GM21515 (cell line): ENCODE data around the gene ABHD11.

Experiments
- ATAC-seq: cut with Tn5 transposase; IDR thresholded peaks from one replicate; pipeline ENCODE4 v1.9.1; 2021; ENCODE audit not compliant: unreplicated experiment

ABHD11 gene

GRCh38 chr7:73702226-73702625 is 36.4 kb downstream of the ABHD11 start:
- ATAC-seq: no peak

GRCh38 chr7:73701357-73701995 is 37.1 kb downstream of the ABHD11 start:
- ATAC-seq: no peak

GRCh38 chr7:73700581-73701134 is 37.9 kb downstream of the ABHD11 start:
- no peak for ATAC-seq

GRCh38 chr7:73700069-73700423 is 38.6 kb downstream of the ABHD11 start:
- ATAC-seq: no peak

GRCh38 chr7:73699370-73700068 is 39.1 kb downstream of the ABHD11 start:
- no peak for ATAC-seq

- no peak for ATAC-seq
Measured at GRCh38 chr7:73698410-73698809, 40.2 kb downstream of the ABHD11 start.

- no peak for ATAC-seq
Measured at GRCh38 chr7:73696372-73696771, 42.2 kb downstream of the ABHD11 start.

- no peak for ATAC-seq
Measured at GRCh38 chr7:73690646-73691045, 48.0 kb downstream of the ABHD11 start.

GRCh38 chr7:73688288-73688687 is 50.3 kb downstream of the ABHD11 start:
- ATAC-seq: no peak
